ENCODE data around the gene MTRR. TPM values are rescaled to one million over a fixed set of nuclear protein-coding genes. Genes with fewer than 3 reads are reported as not detected.

The MTRR gene
- total RNA-seq, 2 donors from 2014 or later = 40.6 to 47.0 TPM

DNA sequence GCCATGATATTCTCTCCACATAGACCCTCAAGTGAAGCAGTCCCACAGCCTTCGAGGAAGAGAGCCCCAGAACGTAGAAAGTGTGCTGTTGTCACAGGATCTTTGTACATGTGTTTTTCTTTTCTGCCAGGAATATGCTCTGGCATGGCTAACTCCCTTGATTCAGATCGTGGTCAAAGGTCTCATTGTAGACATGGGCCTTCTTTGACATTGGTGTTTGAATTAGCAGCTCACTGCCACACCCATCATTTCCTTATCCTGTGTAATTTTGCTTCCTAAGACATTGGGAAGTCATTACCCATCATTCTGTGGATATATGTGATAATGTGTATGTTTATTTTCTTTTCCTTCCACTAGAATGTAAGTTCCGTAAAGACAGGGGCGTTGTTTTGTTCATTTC lies 25.5 kb downstream of the MTRR start:
- no peak for DNase-seq
- Mint-ChIP-seq H3K27me3 (ENCODE audit: insufficient read depth) (no peaks in the 10 kb centered on the region), H3K4me1 (no peaks in the 10 kb centered on the region), H3K36me3 (ENCODE audit: low read depth) (peaks cover 78% of the 10 kb centered on the region), H3K9me3 (no peaks in the 10 kb centered on the region), H3K4me3 (no peak overlapping the region), H3K27ac (no peak overlapping the region)
- no peak overlapping the region for H3K9ac ChIP-seq (ENCODE audit: extremely low read depth, low read length, poor library complexity, severe bottlenecking)
- H3K4me1 ChIP-seq (ENCODE audit: control insufficient read depth, insufficient read depth, low read length) = no peaks in the 10 kb centered on the region
- WGBS, 2 experiments (ENCODE audit: insufficient coverage in 1 of 2, insufficient read length in 1 of 2) = 98 to 100% methylated on average over 2 to 5 of the region's 5 CpGs
- H3K4me3 ChIP-seq (ENCODE audit: low read length) = no peak overlapping the region
- TF ChIP-seq, protein P1, sequence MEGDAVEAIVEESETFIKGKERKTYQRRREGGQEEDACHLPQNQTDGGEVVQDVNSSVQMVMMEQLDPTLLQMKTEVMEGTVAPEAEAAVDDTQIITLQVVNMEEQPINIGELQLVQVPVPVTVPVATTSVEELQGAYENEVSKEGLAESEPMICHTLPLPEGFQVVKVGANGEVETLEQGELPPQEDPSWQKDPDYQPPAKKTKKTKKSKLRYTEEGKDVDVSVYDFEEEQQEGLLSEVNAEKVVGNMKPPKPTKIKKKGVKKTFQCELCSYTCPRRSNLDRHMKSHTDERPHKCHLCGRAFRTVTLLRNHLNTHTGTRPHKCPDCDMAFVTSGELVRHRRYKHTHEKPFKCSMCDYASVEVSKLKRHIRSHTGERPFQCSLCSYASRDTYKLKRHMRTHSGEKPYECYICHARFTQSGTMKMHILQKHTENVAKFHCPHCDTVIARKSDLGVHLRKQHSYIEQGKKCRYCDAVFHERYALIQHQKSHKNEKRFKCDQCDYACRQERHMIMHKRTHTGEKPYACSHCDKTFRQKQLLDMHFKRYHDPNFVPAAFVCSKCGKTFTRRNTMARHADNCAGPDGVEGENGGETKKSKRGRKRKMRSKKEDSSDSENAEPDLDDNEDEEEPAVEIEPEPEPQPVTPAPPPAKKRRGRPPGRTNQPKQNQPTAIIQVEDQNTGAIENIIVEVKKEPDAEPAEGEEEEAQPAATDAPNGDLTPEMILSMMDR (conservative IDR thresholded peaks at IDR 0.05) = no peak
- H3K27me3 ChIP-seq (ENCODE audit: control insufficient read depth, insufficient read depth, low read length, poor library complexity, severe bottlenecking) = no peaks in the 10 kb centered on the region
- H3K9me3 ChIP-seq (ENCODE audit: control insufficient read depth, low read length) = no peaks in the 10 kb centered on the region
- peaks cover 89% of the 10 kb centered on the region for H3K36me3 ChIP-seq (ENCODE audit: control insufficient read depth, insufficient read depth, low read length)
- no peak overlapping the region for H3K27ac ChIP-seq (ENCODE audit: low read depth, low read length)

- no peak overlapping the region for H3K27ac ChIP-seq (ENCODE audit: low read depth, low read length)
- peaks cover 89% of the 10 kb centered on the region for H3K36me3 ChIP-seq (ENCODE audit: control insufficient read depth, insufficient read depth, low read length)
- no peak for DNase-seq
- H3K9ac ChIP-seq (ENCODE audit: extremely low read depth, low read length, poor library complexity, severe bottlenecking) = no peak overlapping the region
- Mint-ChIP-seq H3K4me3 (no peak overlapping the region), H3K36me3 (ENCODE audit: low read depth) (peaks cover 78% of the 10 kb centered on the region), H3K9me3 (no peaks in the 10 kb centered on the region), H3K27me3 (ENCODE audit: insufficient read depth) (no peaks in the 10 kb centered on the region), H3K27ac (no peak overlapping the region), H3K4me1 (no peaks in the 10 kb centered on the region)
- H3K4me1 ChIP-seq (ENCODE audit: control insufficient read depth, insufficient read depth, low read length) = no peaks in the 10 kb centered on the region
- no peaks in the 10 kb centered on the region for H3K27me3 ChIP-seq (ENCODE audit: control insufficient read depth, insufficient read depth, low read length, poor library complexity, severe bottlenecking)
- H3K9me3 ChIP-seq (ENCODE audit: control insufficient read depth, low read length) = no peaks in the 10 kb centered on the region
- H3K4me3 ChIP-seq (ENCODE audit: low read length) = no peak overlapping the region
- TF ChIP-seq, protein P1 (conservative IDR thresholded peaks at IDR 0.05) = no peak
- WGBS, 2 experiments (ENCODE audit: insufficient coverage in 1 of 2, insufficient read length in 1 of 2) = 87% methylated on average over 2 of the region's 2 CpGs; no CpG with 5 or more reads in 1 of the 2 experiments
Observed at GRCh38 chr5:7894860-7895259, 25.9 kb downstream of the MTRR start.

GRCh38 chr5:7897014-7897600 lies 28.2 kb downstream of the MTRR start:
- TF ChIP-seq, protein P1 (conservative IDR thresholded peaks at IDR 0.05) = peak; percentile 81
- peaks cover 90% of the 10 kb centered on the region for H3K36me3 ChIP-seq (ENCODE audit: control insufficient read depth, insufficient read depth, low read length)
- Mint-ChIP-seq H3K4me3 (no peak overlapping the region), H3K4me1 (no peaks in the 10 kb centered on the region), H3K36me3 (ENCODE audit: low read depth) (peaks cover 74% of the 10 kb centered on the region), H3K27me3 (ENCODE audit: insufficient read depth) (no peaks in the 10 kb centered on the region), H3K9me3 (no peaks in the 10 kb centered on the region), H3K27ac (no peak overlapping the region)
- H3K4me1 ChIP-seq (ENCODE audit: control insufficient read depth, insufficient read depth, low read length) = no peaks in the 10 kb centered on the region
- no peak overlapping the region for H3K27ac ChIP-seq (ENCODE audit: low read depth, low read length)
- no peaks in the 10 kb centered on the region for H3K9me3 ChIP-seq (ENCODE audit: control insufficient read depth, low read length)
- peak; percentile 83 for DNase-seq
- no peaks in the 10 kb centered on the region for H3K27me3 ChIP-seq (ENCODE audit: control insufficient read depth, insufficient read depth, low read length, poor library complexity, severe bottlenecking)
- no peak overlapping the region for H3K4me3 ChIP-seq (ENCODE audit: low read length)
- H3K9ac ChIP-seq (ENCODE audit: extremely low read depth, low read length, poor library complexity, severe bottlenecking) = no peak overlapping the region
- 63 to 74% methylated on average over 4 to 5 of the region's 5 CpGs for WGBS, 2 experiments (ENCODE audit: insufficient coverage in 1 of 2, insufficient read length in 1 of 2)

Data from endodermal cell (in vitro differentiated cells).